GM18868 (cell line): ENCODE results near the gene CDC25A.
"Not testable (repeated sequence)": the region's sequence is repeated elsewhere in the genome, so short reads cannot be mapped to it uniquely, and the experiment has no call there.

ENCODE experiments used
- ATAC-seq: cut with Tn5 transposase; IDR thresholded peaks from one replicate; pipeline ENCODE4 v1.9.1; 2021; ENCODE audit warnings: mild to moderate bottlenecking, moderate library complexity; ENCODE audit not compliant: unreplicated experiment

The CDC25A gene

DNA sequence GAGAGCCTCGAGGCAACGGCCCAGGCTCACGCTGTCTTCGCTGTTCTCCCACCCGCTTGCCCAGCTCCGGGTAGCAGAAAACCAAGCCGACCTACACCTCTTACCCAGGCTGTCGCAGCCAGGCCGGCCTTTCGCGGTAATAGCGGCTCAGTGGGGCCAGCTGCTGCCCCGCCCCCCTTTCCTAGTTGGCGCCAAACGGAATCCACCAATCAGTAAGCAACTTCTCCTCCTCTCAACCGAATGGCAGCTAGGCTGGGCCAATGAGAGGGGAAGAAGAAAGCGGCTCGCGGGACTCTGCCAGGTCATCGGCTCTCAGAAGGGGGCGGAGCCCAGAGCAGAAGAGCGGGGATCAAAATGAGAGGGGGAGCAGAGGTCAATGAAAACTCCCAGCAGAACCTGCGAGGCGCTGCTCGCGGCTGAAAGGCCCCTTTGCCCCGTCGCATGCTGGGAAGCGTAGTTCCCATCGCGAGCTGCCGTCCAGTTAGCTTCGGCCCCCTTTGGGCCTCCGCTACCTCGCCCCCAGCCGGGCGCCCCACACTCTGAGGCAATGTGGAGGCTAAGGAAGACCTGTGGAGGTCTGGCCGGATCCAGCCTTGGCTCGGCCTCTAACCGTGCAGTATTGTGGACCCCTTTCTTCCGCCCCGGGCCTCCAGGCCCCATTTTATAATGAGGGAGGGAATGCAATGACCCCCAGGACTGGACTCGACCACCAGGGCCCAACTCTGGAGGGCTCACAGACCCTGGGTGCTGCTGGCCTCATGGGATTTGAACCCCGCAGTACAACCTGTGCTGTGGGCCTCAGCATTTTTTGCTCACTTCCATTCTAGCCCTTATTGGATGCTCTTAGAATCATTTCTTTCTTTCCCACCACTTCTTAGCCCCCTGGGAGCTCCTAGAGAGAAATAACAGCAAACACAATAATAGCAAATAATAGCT is at the start of gene CDC25A:
Gene CDC25A (minus strand): TSS at position 152 of the 936 bp plus-strand sequence. CDS start 470 bp downstream, outside the sequence.
- peak; percentile 95 for ATAC-seq

- no peak for ATAC-seq
These were observed 48.3 kb upstream of the CDC25A start for GRCh38 chr3:48236531-48236930.

DNA sequence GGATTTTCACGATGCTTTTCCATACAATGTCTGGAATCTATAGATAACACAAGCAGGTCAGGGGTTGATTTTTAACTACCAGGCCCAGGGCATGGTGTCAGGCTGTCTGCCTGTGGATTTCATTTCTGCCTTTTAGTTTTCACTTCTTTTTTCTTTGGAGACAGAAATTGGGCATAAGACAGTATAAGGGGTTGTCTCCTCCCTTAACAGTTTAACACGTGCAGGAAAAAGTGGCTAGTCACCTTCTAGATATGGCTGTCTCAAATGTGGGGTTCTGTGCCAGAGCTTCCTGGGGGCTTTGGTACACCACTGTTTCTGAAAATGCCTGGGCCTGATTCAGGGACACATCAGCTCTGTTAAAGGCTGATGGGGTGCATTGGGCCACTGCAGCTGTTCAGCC is 45.3 kb upstream of the CDC25A start:
- no peak for ATAC-seq

DNA sequence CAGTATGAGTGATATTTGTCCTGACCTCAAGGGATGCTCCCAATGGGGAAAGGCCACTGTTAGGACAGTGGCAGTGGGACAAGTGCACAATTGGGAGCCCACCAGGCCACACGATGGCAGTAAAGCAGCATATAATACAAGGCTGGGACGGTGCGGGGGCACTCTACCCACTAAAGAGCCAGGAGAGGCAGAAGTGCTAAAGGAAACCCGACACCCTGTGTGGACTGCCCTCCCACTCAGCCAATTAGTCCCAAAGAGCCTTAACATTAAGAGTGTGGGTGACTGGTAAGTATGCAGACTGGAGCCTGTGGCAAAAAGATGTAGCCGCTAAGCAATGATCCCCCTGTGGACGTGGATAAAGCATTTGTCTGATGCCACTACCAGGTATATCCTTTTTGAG is 44.5 kb upstream of the CDC25A start:
- ATAC-seq = peak; percentile 53

DNA sequence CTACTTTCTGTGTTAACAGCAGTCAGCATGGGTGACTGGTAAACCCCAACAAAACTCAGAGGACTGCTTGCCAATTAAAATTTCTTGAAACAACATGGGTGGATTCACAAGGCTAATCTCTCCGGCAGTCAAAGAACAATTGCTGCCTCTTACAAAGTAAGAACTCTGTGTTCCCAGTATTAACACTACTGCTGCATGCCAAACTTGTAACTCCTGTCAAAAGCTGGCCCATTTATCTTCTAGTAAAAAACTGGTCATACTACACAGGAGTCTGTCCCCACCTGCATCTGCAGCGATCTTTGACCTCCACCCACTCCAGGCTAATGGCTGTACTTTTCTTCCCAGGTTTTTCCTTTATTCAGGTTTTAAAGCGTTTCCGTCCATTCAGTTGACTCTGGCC is 44.0 kb upstream of the CDC25A start:
- no peak for ATAC-seq

GRCh38 chr3:48226939-48227338 is 38.7 kb upstream of the CDC25A start:
- no peak for ATAC-seq

DNA sequence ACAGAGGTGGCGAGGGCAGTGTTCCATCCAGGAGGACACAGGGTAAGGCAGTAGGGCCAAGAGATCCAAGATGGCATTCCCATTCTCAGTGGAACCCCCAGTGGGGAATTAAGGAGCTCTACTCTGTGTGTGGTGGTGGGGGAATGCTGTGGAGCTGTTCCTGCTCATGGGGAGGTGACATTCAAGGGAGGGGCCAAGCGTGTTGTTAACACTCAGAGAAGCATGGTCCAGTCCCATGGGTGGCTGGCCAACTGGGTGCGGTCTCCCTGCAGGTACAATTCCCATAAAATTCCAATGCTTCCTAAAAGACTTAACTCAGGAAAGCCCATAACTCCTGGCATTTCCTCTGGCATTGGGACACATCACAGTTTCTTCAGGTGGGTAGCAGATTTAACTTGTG is 37.4 kb upstream of the CDC25A start:
- ATAC-seq = no peak

DNA sequence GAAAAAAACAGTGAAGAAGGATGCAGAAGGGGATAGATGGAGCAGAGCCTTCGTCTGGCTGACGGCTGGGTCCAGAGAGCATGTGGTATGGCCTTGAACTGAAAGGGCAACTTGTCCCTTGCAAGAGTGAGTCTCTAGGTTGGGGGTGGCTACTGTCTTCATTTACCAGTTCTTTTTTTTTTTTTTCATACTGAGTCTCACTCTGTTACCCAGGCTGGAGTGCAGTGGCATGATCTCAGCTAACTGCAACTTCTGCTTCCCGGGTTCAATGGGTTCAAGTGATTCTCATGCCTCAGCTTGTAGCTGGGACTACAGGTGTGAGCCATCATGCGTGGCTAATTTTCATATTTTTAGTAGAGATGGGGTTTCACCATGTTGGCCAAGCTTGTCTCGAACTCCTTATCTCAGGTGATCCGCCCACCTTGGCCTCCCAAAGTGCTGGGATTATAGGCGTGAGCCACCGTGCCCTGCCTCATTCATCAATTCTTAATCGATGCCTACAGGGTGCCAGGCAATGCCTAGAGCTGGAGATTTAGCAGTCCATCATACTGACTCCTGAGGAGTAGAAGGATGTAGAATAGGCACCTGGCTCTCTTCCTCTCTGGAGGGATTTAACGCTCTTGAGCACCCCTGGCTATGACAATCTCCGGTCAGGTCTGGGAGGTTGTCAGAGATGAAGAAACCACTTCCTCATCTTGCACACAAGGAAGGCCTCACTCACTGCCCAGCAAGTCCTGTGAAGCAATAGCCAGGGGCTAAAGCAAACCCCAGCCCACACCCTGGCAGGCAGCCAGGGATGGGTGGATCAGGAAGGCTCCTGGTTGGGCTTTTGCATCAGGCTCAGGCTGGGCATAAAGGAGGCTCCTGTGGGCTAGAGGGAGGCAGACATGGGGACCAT is 34.6 kb upstream of the CDC25A start, which contains the start of gene CAMP:
Gene CAMP (plus strand): TSS at position 880 of the 898 bp plus-strand sequence. CDS start 17 bp downstream, at position 897.
- ATAC-seq = peak; percentile 85

- no peak for ATAC-seq
These were observed 32.5 kb upstream of the CDC25A start for GRCh38 chr3:48220746-48221145.

GRCh38 chr3:48219543-48219942 is 31.3 kb upstream of the CDC25A start:
- no peak for ATAC-seq

- ATAC-seq = no peak
These were observed 30.3 kb upstream of the CDC25A start for GRCh38 chr3:48218537-48218936.

DNA sequence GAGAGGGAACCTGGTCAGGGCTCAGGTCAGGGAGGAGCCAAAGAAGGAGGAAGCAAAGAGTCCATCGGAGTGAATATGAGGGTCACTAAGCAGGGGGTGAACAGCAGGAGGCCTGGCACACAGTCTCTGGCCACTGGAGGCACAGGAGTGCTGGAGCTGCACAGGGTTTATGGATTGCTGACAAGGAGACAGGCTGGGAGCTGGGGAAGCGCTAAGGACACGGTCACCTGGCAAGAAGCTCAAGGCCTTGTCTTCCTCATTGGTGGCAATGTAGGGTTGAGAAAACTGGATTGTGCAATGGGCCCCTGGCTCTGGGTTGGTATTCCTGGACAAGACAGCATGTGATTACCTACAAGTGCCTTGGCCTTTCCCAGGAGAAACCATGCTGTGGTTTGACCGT is 29.2 kb upstream of the CDC25A start:
- no peak for ATAC-seq

DNA sequence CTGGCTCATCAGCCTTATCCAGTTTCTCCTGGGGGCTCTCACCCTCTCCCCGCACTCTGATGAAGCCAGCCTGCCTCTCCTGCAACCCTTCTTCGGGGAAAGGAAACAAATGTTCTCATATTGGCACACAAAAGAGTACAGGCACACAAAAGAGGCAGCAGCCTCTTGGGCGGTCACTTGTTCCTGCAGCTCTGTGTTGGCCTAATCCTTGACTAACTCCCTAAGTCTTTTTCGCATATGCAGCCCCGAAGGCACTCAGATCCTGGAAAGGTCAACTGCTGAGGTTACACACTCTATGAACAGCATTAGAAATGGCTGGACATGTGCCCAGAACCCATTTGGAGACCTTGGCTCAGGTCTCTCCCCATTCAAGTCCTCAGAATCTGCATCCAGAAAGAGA is 27.7 kb upstream of the CDC25A start:
- no peak for ATAC-seq

DNA sequence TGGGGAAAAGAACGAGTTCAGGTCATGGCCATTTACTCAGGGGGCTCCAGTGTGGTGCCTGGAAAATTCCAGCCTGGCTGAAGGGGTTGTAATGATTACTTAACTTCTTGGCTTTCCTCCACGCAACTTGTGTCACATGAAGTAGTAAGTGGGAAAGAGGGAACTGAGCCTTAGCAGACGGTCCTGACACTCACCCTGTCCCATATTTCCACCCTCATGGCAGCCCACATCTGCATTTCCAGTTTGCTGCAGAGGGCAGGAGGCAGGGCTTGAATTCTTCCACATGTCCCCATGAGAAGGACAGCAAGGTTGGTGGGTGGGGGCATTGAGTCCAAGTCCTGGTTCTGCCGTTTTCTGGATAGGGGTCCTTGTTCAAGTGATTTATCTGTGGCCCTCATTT is 27.2 kb upstream of the CDC25A start:
- ATAC-seq = no peak

DNA sequence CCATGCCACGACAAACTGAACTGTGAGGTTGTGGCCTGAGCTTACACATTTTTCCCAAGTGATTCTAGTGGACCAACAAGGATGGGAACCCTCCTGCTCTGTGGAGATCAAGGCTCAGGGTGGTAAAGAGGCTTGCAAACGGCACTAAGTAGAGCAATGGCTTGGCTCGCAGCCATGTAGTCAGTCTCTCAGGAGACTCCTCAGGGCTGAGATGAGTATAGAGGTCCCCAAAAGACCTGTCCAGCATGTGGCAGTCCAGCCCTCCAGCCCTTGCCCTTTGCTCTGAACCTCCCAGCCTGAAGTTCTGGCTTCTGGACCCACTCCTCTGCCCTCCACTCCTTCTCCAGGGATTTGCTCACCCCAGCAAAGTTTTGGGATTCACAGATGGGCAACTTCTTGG is 26.8 kb upstream of the CDC25A start:
- no peak for ATAC-seq

DNA sequence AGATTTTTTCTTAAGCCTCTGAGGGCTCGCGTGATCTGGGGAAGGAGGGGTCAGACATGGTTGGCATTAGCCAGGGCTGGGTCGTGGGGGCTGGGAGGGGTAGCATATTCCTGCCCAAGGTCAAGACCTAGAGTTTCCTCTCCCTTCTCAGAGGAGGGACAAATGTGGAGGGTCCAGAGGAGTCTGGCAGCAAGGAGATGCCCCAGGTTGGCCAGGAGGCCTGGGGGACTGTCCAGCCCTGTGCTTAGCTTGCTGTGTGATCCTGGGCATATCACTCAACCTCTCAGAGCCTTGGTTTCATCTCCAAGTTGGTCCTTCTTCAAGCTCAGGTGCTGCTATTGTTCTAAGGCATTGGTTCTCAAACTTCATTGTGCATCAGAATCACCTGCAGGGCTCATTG is 26.0 kb upstream of the CDC25A start:
- no peak for ATAC-seq

- ATAC-seq = not testable (repeated sequence)
These were observed 23.6 kb upstream of the CDC25A start for GRCh38 chr3:48211776-48212175.

DNA sequence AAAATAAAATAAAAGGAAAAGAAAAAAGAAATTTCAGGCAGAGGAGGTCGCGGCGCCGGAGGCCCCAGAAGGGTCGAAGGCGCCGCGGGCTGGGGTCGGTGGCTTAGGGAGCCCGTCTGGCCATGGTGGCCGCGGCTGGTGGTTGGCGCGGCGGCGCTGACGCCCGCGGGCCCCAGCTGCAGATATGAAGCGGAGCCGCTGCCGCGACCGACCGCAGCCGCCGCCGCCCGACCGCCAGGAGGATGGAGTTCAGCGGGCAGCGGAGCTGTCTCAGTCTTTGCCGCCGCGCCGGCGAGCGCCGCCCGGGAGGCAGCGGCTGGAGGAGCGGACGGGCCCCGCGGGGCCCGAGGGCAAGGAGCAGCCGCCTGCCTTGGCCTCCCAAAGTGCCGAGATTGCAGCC is 22.3 kb upstream of the CDC25A start:
- ATAC-seq = not testable (repeated sequence)

DNA sequence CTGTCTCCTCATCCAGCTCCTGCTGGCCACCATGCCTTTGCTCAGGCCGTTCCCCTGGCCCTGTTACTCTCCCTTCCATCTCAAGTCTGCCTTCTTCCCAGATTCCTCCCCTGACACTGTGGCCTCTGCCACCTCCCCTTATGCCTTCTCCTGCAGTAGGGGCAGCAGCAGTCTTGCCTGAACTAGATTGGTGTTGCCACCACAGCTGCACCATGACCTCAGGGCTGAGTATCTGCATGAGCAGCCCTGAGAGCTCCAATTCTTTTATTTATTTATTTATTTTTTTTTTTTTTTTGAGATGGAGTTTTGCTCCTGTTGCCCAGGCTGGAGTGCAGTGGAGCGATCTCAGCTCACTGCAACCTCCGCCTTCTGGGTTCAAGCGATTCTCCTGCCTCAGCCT is 21.2 kb upstream of the CDC25A start:
- no peak for ATAC-seq

GRCh38 chr3:48208076-48208475 is 19.9 kb upstream of the CDC25A start:
- ATAC-seq = no peak

- ATAC-seq = no peak
These were observed 14.4 kb upstream of the CDC25A start for GRCh38 chr3:48202632-48203031.

- no peak for ATAC-seq
These were observed 10.9 kb upstream of the CDC25A start for GRCh38 chr3:48199117-48199516.
